ENCODE data around the gene NLE1.

- TF ChIP-seq POLR2A (IDR thresholded peaks at IDR 0.05; ENCODE audit: low read length) (no peak), GATA1 (IDR thresholded peaks at IDR 0.05; ENCODE audit: low read depth, low read length) (no peak)
These were observed 24.9 kb upstream of the NLE1 start for GRCh38 chr17:35167046-35167445.
